ENCODE results near the gene COL7A1. TPM values are rescaled to one million over a fixed set of nuclear protein-coding genes. Genes with fewer than 3 reads are reported as not detected.

COL7A1 gene
- total and polyA plus RNA-seq, 2 of the 13 experiments (the other 11 are each of a cell fraction or from before 2014, with no cell fraction given): 2.7 to 11.7 TPM

- no peak overlapping the region for H3K9ac ChIP-seq (ENCODE audit: insufficient read depth, low read depth, low read length)
- FAIRE-seq (no peak), DNase-seq (ENCODE audit: low spot score) (no peak), ATAC-seq (no peak)
- H3K79me2 ChIP-seq (ENCODE audit: insufficient read depth, low read length): no peaks in the 10 kb centered on the region
- CTCF ChIA-PET (ENCODE audit: low intra/inter-chr PET ratio, low total read pairs): no interaction called here
- H3K4me2 ChIP-seq (ENCODE audit: low read depth, low read length): no peak overlapping the region
- H3K27ac ChIP-seq (ENCODE audit: extremely low read length, insufficient read depth, low read length): no peak overlapping the region
- POLR2A ChIA-PET: no interaction called here
- H3K27me3 ChIP-seq (ENCODE audit: control insufficient read depth in 1 of 2, insufficient read depth in 2 of 2, low read length in 2 of 2): no peaks in the 10 kb centered on the region
- H3K4me1 ChIP-seq (ENCODE audit: insufficient read depth, low read length): no peaks in the 10 kb centered on the region
- WGBS (ENCODE audit: low lambda C conversion rate): 92% methylated on average over 2 of the region's 12 CpGs
- H4K20me1 ChIP-seq (ENCODE audit: insufficient read depth, low read length): no peaks in the 10 kb centered on the region
- in situ Hi-C loops (cut with HindIII; ENCODE audit: extremely low pct_ligation_motif_present, low pct_unique_long_range_greater_than_20kb) (no loop called here), intact Hi-C loops (cut with micrococcal nuclease; ENCODE audit: unreplicated experiment) (no loop called here)
- no peak overlapping the region for H3K4me3 ChIP-seq (replicated peaks in 1 of 3; ENCODE audit: insufficient read depth in 1 of 3, low read depth in 2 of 3, low read length in 3 of 3)
- TF ChIP-seq ZNF768 (CRISPR knock-in tag; IDR thresholded peaks at IDR 0.05): no peak
- no peak for TF ChIP-seq NR1H2 (CRISPR knock-in tag; IDR thresholded peaks at IDR 0.05; ENCODE audit: borderline replicate concordance, low read depth)
- TF ChIP-seq TBP (CRISPR knock-in tag; IDR thresholded peaks at IDR 0.05): no peak
- TF ChIP-seq SPEN (CRISPR knock-in tag; IDR thresholded peaks at IDR 0.05; ENCODE audit: low read depth): no peak
- TF ChIP-seq ADNP (CRISPR knock-in tag; IDR thresholded peaks at IDR 0.05): no peak
- TF ChIP-seq NPAS2 (CRISPR knock-in tag; IDR thresholded peaks at IDR 0.05; ENCODE audit: borderline replicate concordance): no peak
- TF ChIP-seq ZBTB2 (CRISPR knock-in tag; IDR thresholded peaks at IDR 0.05; ENCODE audit: low read depth): no peak
- TF ChIP-seq ZFP37 (CRISPR knock-in tag; IDR thresholded peaks at IDR 0.05; ENCODE audit: borderline replicate concordance): no peak
- TF ChIP-seq BATF2 (CRISPR knock-in tag; IDR thresholded peaks at IDR 0.05): no peak
- BruUV-seq (replicated peaks): no TSS peak
- H2AFZ ChIP-seq (ENCODE audit: low read length): no peak overlapping the region
- peaks cover 39 to 83% of the 10 kb centered on the region in 2 experiments for H3K36me3 ChIP-seq (replicated peaks in 1 of 2; ENCODE audit: control insufficient read depth in 1 of 2, insufficient read depth in 2 of 2, low read length in 2 of 2)
- no peaks in the 10 kb centered on the region for H3K9me3 ChIP-seq (ENCODE audit: low read length)
These were observed 56.7 kb downstream of the COL7A1 start for GRCh38 chr3:48538451-48538850.

Measured in HepG2 (cell line).